PC-3 (cell line): ENCODE results near the gene ZNF37A. TPM values are rescaled to one million over a fixed set of nuclear protein-coding genes. Genes with fewer than 3 reads are reported as not detected.

ENCODE experiments used
- ATAC-seq: fragments of 200-7000 bp; cut with Tn5 transposase; 2 replicates; pipeline ENCODE4 v1.9.1; 2020; ENCODE audit warnings: mild to moderate bottlenecking, moderate library complexity
- Bru-seq: library from RNA; stranded (reverse); fragments of 400-500 nt; gene quantifications from one replicate; lab custom pipeline; 2021; lab: Mats Ljungman, UMichigan
- BruChase-seq, 2 experiments: library from RNA; stranded (reverse); fragments of 400-500 nt; gene quantifications; one replicate each; lab custom pipeline; 2021; lab: Mats Ljungman, UMichigan
- BruUV-seq: library from RNA; stranded (reverse); fragments of 400-500 nt; replicated peaks from 2 replicates; lab custom pipeline; 2021; lab: Mats Ljungman, UMichigan
- CTCF ChIA-PET: fragments of 300-600 bp; sonication (Branson Sonifier 250); formaldehyde crosslinking; loops from one replicate; lab custom pipeline; 2022; ENCODE audit warnings: antibody characterized with exemption; lab: Charles Lee
- POLR2A ChIA-PET: fragments of 300-600 bp; sonication (Branson Sonifier 250); formaldehyde crosslinking; loops from one replicate; lab custom pipeline; 2022; ENCODE audit warnings: antibody characterized with exemption; ENCODE audit not compliant: unreplicated experiment; lab: Charles Lee
- DNase-seq: peaks from one replicate; pipeline ENCODE4 v3.0.0-alpha.2; 2015
- H2AFZ ChIP-seq: fragments of 300-600 bp; sonication (generic); 2 replicates; pipeline ENCODE4 v1.6.0; 2016; ENCODE audit warnings: antibody characterized with exemption, low read length
- H3F3A ChIP-seq: fragments of 300-600 bp; sonication (generic); one replicate; pipeline ENCODE4 v1.6.0; 2017; ENCODE audit warnings: antibody characterized with exemption, low read length, control low read depth, mild to moderate bottlenecking; ENCODE audit not compliant: unreplicated experiment
- H3K27ac ChIP-seq: fragments of 300-600 bp; sonication (generic); 2 replicates; pipeline ENCODE4 v1.5.1; 2016; ENCODE audit warnings: mild to moderate bottlenecking, low read length
- H3K27me3 ChIP-seq: fragments of 300-600 bp; sonication (generic); 2 replicates; pipeline ENCODE4 v1.6.1; 2016; ENCODE audit warnings: low read length, mixed read lengths
- H3K36me3 ChIP-seq: fragments of 300-600 bp; sonication (generic); 2 replicates; pipeline ENCODE4 v1.6.1; 2016; ENCODE audit warnings: low read depth, mixed run types, low read length, mixed read lengths
- H3K4me1 ChIP-seq: fragments of 300-600 bp; sonication (generic); 2 replicates; pipeline ENCODE4 v1.5.1; 2016; ENCODE audit warnings: low read length; ENCODE audit not compliant: insufficient read depth
- H3K4me2 ChIP-seq: fragments of 300-600 bp; sonication (generic); 2 replicates; pipeline ENCODE4 v1.6.0; 2016; ENCODE audit warnings: low read length
- H3K4me3 ChIP-seq: fragments of 300-600 bp; sonication (generic); 2 replicates; pipeline ENCODE4 v1.5.1; 2016; ENCODE audit warnings: mild to moderate bottlenecking, low read length, mixed read lengths
- H3K79me2 ChIP-seq: fragments of 300-600 bp; sonication (generic); 2 replicates; pipeline ENCODE4 v1.6.1; 2017; ENCODE audit warnings: low read length, mixed read lengths
- H3K9ac ChIP-seq: fragments of 300-600 bp; sonication (generic); 2 replicates; pipeline ENCODE4 v1.6.0; 2016; ENCODE audit warnings: mild to moderate bottlenecking, low read length
- H3K9me2 ChIP-seq: fragments of 300-600 bp; sonication (generic); replicated peaks from 2 replicates; pipeline ENCODE4 v1.6.1; 2016; ENCODE audit warnings: mixed run types, low read length, mixed read lengths
- H3K9me3 ChIP-seq: fragments of 300-600 bp; sonication (generic); 2 replicates; pipeline ENCODE4 v1.6.1; 2016; ENCODE audit warnings: low read length, mixed read lengths
- H4K20me1 ChIP-seq: fragments of 300-600 bp; sonication (generic); 2 replicates; pipeline ENCODE4 v1.6.1; 2016; ENCODE audit warnings: low read length, mixed read lengths
- CTCF ChIP-seq: fragments of 300-600 bp; sonication (generic); conservative IDR thresholded peaks from 2 replicates; pipeline ENCODE4 v1.5.1; 2017; ENCODE audit warnings: antibody characterized with exemption, low read depth, mild to moderate bottlenecking, low read length
- EZH2 ChIP-seq: fragments of 300-600 bp; sonication (generic); IDR thresholded peaks from one replicate; pipeline ENCODE4 v1.6.1; 2017; ENCODE audit warnings: antibody characterized with exemption, mild to moderate bottlenecking, low read length; ENCODE audit not compliant: unreplicated experiment
- EZH2phosphoT487 ChIP-seq: fragments of 300-600 bp; sonication (generic); IDR thresholded peaks from 2 replicates; pipeline ENCODE4 v1.6.1; 2018; ENCODE audit warnings: mild to moderate bottlenecking, antibody characterized with exemption, low read length, borderline replicate concordance
- intact Hi-C: fragments of 100-400 bp; cut with micrococcal nuclease; formaldehyde crosslinking; loops from 2 replicates; pipeline ENCODE4 v1.9.0; 2023
- long read RNA-seq: library from polyadenylated mRNA; unstranded; transcript quantifications from one replicate; pipeline ENCODE4 v2.0.0, GENCODE V29; 2021; ENCODE audit not compliant: unreplicated experiment
- total RNA-seq: library from RNA; depleted of rRNA; stranded (reverse); fragments of >200 nt; gene quantifications from 2 replicates; pipeline ENCODE4 v1.2.3, GENCODE V29; 2014; rRNA removed

The ZNF37A gene
- total RNA-seq (19.7 and 25.7 TPM in 2 replicates), Bru-seq, nascent RNA (percentile 94 among the genes with signal in this experiment), BruChase-seq, experiment 1, labeled RNA remaining after a 6-hour chase (percentile 97 among the genes with signal in this experiment), BruChase-seq, experiment 2, labeled RNA remaining after a 2-hour chase (percentile 97 among the genes with signal in this experiment)
- long read RNA-seq, full-length matches to known transcripts: 19 of 100 reads
- long read RNA-seq, partial matches to known transcripts: 7 of 100 reads
- long read RNA-seq, other reads (novel, unspliced or antisense): 74 of 100 reads

DNA sequence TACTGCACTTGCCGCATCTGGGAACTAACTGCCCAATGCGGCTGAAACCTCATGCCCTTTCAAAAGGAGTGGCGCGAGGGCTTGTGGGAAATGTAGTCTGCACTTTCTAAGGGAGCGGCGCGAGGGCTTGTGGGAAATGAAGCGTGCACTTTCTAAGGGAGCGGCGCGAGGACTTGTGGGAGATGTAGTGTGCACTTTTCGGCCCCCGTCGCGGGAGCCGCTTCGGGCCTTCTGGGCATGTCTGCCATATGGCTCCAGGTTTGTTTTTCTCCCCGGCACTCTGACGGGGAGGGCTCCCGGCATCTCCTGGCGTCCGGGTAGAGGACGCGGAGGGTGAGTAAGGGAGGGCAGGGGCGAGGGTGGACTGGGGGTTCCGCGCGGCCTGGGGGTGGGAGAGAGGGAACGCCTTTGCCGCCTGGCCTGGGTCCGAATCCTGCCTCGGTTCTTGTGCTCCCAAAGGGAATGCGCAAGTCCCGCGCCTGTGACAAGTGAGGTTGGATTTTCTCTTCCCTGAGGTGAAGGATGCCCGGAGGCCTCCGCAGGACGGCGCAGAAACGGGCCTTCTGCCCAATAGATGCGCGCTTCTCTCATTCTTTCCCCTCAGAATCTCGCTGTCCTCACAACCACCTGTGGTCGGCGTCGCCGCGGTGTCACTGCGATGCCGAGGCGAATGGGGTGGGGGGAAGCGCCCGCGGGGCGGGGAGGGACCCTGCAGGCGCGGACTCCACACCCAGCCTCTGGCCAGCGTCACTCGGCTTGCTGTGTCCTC is at the start of gene ZNF37A:
ZNF37A (plus strand) TSS at position 180 of the 769 bp plus-strand sequence. CDS start 2,281 bp downstream, outside the sequence.
- intact Hi-C loops: loop anchor here (1.0 to 5.0 kb wide), 3 partner anchors 84 to 237 kb away; partner anchors contain the start of genes ZNF248, ZNF25 and ZNF33A
- POLR2A ChIA-PET: interaction anchor here (0.6 kb wide), 1 partner anchor 57 kb away, joined by 3 read pairs; no protein-coding TSS in a partner anchor

GRCh38 chr10:38045129-38045528 is 49.0 kb upstream of the ZNF37A start:
- H3F3A ChIP-seq: no peaks in the 10 kb centered on the region
- no TSS peak for BruUV-seq
- CTCF ChIA-PET: no interaction called here
- POLR2A ChIA-PET: no interaction called here
- no peaks in the 10 kb centered on the region for H3K27me3 ChIP-seq
- H3K36me3 ChIP-seq: peaks cover 65% of the 10 kb centered on the region
- H3K4me3 ChIP-seq: no peak overlapping the region
- no peaks in the 10 kb centered on the region for H3K79me2 ChIP-seq
- intact Hi-C loops: no loop called here
- H3K9me2 ChIP-seq: no peaks in the 10 kb centered on the region
- ATAC-seq (no peak), DNase-seq (no peak)
- H3K9ac ChIP-seq: no peak overlapping the region
- no peak overlapping the region for H3K27ac ChIP-seq
- no peak overlapping the region for H3K4me2 ChIP-seq
- 0 out of 2 replicates have a peak, but pooled peaks cover 3% of the 10 kb centered on the region for H3K9me3 ChIP-seq
- H3K4me1 ChIP-seq: no peaks in the 10 kb centered on the region
- TF ChIP-seq CTCF (no peak), EZH2phosphoT487 (no peak), EZH2 (no peak)
- H2AFZ ChIP-seq: no peak overlapping the region
- no peaks in the 10 kb centered on the region for H4K20me1 ChIP-seq

More for the DNA sequence above, at the start of gene ZNF37A:
- CTCF ChIA-PET: no interaction called here
- Histone ChIP-seq H3K9ac (peak within 1 kb of the TSS; percentile 90), H3K27me3 (no peaks in the 10 kb centered on the region), H3K4me3 (peak within 1 kb of the TSS; percentile 91), H3K4me2 (peak within 1 kb of the TSS; percentile 96), H3K36me3 (peaks cover 37% of the 10 kb centered on the region), H3K9me3 (peaks cover 12% of the 10 kb centered on the region; the same call in 1 of the 2 replicates), H3K4me1 (peaks cover 13% of the 10 kb centered on the region), H3F3A (no peaks in the 10 kb centered on the region), H2AFZ (peak within 1 kb of the TSS; percentile 100), H3K27ac (no peak within 1 kb of the TSS; the same call in 1 of the 2 replicates), H4K20me1 (no peaks in the 10 kb centered on the region), H3K9me2 (no peaks in the 10 kb centered on the region), H3K79me2 (peaks cover 36% of the 10 kb centered on the region)
- BruUV-seq: TSS peak; percentile 32
- TF ChIP-seq CTCF (no peak), EZH2phosphoT487 (no peak), EZH2 (no peak)
- ATAC-seq: peak; percentile 98
- peak; percentile 98 for DNase-seq
